HG03108 (cell line): ENCODE data around the gene GPX3.

Experiments
- ATAC-seq: cut with Tn5 transposase; IDR thresholded peaks from one replicate; pipeline ENCODE4 v1.9.1; 2021; ENCODE audit warnings: moderate library complexity; ENCODE audit not compliant: unreplicated experiment

GPX3 gene

GRCh38 chr5:151020304-151021110 is at the start of gene GPX3:
GPX3 (plus strand) TSS chr5:151020591; CDS start chr5:151020655, 64 bp downstream.
- ATAC-seq: peak; percentile 53

- ATAC-seq: no peak
Observed at GRCh38 chr5:150978590-150978989, 41.8 kb upstream of the GPX3 start.

- no peak for ATAC-seq
Observed at GRCh38 chr5:150987746-150988145, 32.6 kb upstream of the GPX3 start.

DNA sequence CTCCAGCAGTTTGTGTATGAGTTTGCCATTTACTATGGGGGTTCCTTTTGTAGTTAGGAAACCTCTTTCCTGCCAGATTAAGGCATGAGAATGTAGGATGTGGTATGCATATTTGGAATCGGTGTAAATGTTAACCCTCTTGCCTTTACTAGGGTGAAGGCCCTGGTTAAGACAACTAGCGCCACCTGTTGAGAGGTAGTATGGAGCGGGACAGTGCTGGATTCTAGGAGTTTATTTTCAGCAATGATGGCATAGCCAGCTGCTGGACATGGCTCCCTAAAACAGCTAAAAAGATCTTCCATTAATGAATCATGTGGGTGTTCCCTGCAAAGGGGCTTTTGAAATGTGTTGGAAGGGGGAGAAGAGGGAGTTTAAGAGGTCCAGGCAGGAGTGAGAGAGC is 30.7 kb upstream of the GPX3 start:
- ATAC-seq: no peak

GRCh38 chr5:150992705-150993104 is 27.7 kb upstream of the GPX3 start:
- ATAC-seq: no peak

- ATAC-seq: no peak
Observed at GRCh38 chr5:150993422-150993821, 27.0 kb upstream of the GPX3 start.

DNA sequence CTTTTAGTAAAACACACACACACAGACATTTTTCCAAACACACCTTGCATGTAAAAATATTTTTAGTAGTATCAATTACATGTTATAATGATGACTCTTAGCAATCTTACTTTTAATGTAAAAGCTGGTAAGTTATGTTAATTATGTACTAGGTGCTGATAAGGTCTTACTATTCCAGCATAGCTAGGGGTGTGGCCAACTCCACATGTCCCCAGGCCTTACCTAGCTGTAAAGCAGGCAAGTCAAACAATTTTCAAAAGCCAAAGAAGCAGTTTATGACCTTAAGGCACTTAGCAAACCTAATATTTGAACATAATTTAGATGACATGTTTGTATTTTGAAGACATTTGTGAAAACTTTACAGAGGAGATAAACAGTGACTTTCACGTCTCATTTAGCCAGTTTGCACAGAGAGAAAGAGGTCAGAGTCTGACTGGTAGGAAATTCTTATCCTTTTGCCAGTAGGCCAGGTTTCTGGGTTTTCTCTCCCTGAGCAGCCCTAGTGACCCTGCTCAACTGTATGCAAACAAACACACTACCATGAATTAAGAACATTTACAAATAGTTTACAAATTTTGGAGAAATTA is 26.5 kb upstream of the GPX3 start:
- no peak for ATAC-seq

DNA sequence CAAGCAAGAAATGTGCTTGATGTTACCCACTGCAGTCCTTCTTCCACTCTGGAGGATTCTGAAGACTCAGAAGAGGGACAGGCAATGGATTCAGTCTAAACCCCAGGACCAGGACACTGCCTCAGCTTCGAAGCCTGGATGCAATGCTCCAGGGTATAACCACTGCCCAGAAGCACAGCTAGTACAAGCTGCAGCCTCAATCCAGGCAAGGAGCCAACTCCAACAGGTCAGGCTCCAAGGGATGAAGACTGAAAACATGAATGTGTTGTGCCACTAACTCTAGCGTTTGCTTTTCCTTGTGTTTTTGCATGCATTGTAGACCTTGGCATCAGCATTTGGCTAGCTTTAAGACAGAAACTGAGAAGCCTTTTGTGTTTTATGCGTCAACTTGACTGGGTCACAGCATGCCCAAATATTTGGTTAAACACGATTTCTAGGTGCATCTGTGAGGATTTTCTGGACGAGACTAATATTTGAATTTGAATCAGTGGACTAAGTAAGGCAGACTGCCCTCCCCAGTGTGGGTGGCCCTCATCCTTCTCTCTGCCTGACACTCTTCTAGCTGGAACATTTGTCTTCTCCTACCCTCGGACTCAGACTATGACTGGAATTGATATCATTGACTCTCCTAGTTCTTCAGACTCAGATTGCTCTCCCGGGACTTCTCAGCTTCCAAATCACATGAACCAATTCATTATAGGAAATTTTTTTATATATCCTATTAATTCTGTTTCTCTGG is 20.5 kb upstream of the GPX3 start:
- ATAC-seq: no peak

DNA sequence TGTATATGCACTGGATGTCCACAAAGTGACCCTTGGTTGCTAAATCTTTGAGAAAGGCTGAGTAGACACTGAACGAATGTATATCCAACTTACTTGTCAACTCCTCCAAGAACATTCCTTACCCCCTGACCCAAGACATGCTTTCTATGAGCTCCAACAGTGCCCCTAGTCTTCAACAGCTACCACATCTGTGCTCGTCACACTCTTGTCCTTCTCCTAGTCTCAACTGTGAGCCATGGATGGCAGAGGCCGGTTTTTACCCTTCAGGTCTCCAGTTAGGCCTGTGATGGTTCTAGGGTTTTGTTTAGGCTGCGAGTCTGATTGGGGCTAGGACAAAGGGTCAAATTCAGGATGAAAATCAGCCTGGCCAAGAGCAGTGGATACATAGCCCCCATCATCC is 19.0 kb upstream of the GPX3 start:
- ATAC-seq: no peak

DNA sequence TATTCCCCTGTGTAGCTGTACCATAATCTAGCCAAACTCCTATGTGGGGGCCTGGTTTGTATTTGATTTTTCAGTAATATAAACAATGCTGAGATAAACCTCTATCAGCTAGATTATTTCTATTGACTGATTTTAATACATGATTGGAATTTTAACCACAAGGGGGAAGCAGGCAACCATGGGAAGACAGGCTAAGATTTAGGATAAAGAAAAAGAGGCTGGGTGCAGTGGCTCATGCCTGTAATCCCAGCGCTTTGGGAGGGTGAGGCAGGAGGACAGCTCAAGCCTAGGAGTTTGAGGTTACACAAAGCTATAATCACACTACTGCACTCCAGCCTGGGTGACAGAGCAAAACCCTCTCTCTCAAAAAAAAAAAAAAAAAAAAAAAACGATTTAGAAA is 18.1 kb upstream of the GPX3 start:
- ATAC-seq: no peak

DNA sequence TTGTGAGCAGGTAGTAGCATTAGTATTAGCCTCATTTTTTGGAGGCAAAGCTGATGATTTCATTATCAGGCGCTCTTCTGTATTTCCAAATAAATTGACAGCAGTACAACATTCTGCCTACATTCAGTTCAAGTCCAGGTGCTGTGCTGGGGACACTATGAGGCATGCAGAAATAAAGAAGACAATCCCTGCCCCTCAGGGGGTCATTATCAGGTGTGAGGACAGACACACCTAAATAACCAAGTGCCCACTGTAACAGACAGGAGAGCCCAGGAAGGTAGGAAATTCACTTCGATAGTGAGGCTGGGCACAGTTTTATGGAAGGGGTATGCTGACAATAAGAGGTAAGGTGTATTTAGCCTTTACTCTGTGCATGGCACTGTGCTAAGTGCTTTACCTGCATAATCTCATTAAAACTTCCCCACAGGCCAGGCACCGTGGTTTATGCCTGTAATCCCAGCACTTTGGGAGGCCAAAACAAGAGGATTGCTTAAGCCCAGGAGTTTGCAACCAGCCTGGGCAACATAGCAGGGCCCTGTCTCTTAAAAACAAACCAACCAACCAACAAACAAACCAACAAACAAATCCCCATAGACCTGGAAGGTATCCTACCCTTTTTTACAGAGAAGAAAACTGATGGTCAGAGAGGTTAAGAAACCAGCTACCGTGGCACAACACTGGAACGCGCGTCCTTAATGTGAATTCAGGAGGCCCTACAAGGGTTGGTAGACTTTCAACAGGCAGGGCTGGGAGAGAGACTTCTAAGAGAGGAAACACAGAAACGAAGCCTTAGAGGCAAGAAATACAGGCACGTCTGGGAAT is 17.5 kb upstream of the GPX3 start:
- no peak for ATAC-seq

- ATAC-seq: no peak
Observed at GRCh38 chr5:151003503-151003860, 16.9 kb upstream of the GPX3 start.

GRCh38 chr5:151004499-151004898 is 15.9 kb upstream of the GPX3 start:
- no peak for ATAC-seq

DNA sequence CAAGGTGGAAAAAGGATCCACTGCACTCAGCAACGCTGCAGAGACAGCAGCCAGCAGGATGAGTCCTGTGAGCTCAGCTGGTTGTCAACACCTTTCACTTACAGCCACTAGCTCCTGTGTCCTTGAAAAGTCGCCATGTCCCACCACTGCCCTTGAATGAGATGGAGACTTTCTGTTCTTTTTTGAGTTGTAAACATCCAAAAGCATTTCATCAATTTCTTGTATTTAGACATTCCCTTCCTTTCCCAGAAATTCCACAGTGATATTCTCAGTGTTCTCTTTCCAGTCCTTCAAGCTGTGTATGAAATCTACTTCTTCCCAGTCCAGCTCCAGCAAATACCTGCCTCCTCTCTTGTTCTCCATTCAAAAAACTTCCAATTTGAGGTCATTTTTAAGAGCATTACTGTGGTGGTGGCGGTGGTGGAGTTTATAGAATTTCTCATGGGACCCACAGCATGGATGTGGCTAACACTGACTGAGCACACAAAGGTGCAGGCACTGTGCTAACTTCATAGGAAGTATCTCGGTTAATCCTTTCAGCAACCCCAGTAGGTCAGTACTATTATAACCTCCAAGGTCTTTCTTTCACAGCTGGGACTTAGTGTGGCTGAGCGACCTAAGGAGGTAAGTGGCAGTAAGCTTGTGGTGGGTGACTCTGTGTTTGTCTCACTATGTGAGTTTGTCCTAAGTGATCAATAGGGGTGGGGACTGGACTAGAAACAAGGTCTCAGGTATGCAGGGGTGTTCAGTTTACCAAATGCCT is 15.0 kb upstream of the GPX3 start:
- ATAC-seq: no peak

GRCh38 chr5:151005950-151006576 is 14.3 kb upstream of the GPX3 start:
- ATAC-seq: no peak

GRCh38 chr5:151006704-151007334 is 13.6 kb upstream of the GPX3 start:
- ATAC-seq: no peak

GRCh38 chr5:151007430-151008209 is 12.8 kb upstream of the GPX3 start:
- no peak for ATAC-seq

GRCh38 chr5:151008210-151008491 is 12.2 kb upstream of the GPX3 start:
- no peak for ATAC-seq

DNA sequence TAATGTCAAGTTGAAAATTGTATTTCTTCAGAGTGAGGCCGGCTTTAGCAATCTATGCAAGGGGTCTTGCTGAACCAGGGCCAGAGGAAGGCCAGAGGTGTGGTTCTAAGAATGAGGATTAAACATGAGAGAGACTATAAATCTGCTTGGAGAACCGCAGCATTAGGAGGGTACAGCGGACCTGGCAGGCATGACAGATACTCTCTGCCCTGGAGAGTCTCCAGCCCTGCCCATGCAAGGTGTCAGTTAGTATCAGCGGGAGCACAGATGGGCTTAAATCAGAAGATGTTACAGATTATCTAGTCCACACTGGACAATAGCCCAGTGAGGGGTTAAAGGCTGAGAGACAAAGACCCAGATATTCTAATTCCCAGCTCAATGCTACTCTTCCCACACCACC is 11.5 kb upstream of the GPX3 start:
- ATAC-seq: no peak
